HepG2 (cell line): ENCODE data around the gene POC1A. TPM values are rescaled to one million over a fixed set of nuclear protein-coding genes. Genes with fewer than 3 reads are reported as not detected.

Experiments
- CBX1 ChIP-seq: IDR thresholded peaks from one replicate; pipeline ENCODE4 v1.6.1; 2016; ENCODE audit warnings: antibody characterized with exemption, low read depth
- CBX2 ChIP-seq, 2 experiments: fragments of 200-600 bp in 1 of 2; sonication (generic); formaldehyde crosslinking in 1 of 2; IDR thresholded peaks; 2 replicates each; pipeline versions ENCODE4 v1.7.0 to v1.8.1; 2018 to 2022; ENCODE audit warnings: low read depth in 2 of 2, low read length in 1 of 2, mild to moderate bottlenecking in 1 of 2, missing genetic modification reagents in 1 of 2
- HNRNPLL ChIP-seq: fragments of 200-400 bp; formaldehyde crosslinking; IDR thresholded peaks from 2 replicates; pipeline ENCODE4 v1.6.1; 2017; ENCODE audit warnings: mild to moderate bottlenecking, low read depth, low read length; ENCODE audit not compliant: poor library complexity, severe bottlenecking
- KLF9 ChIP-seq: IDR thresholded peaks from 2 replicates; pipeline ENCODE4 v1.6.1; 2016; ENCODE audit warnings: low read depth
- MED1 ChIP-seq: sonication (generic); formaldehyde crosslinking; IDR thresholded peaks from 2 replicates; pipeline ENCODE4 v1.4.0; 2020; ENCODE audit warnings: missing genetic modification reagents
- NR0B2 ChIP-seq: sonication (generic); formaldehyde crosslinking; IDR thresholded peaks from 2 replicates; pipeline ENCODE4 v1.4.0; 2020; ENCODE audit warnings: mild to moderate bottlenecking, missing genetic modification reagents
- RFXANK ChIP-seq: IDR thresholded peaks from 2 replicates; pipeline ENCODE4 v1.6.1; 2016
- RORA ChIP-seq: sonication (generic); formaldehyde crosslinking; IDR thresholded peaks from 2 replicates; pipeline ENCODE4 v1.5.0; 2020; ENCODE audit warnings: mild to moderate bottlenecking, missing genetic modification reagents, moderate library complexity
- TAF15 ChIP-seq: fragments of 200-400 bp; formaldehyde crosslinking; IDR thresholded peaks from one replicate; pipeline ENCODE4 v1.6.1; 2018; ENCODE audit warnings: mild to moderate bottlenecking, low read depth, low read length; ENCODE audit not compliant: poor library complexity, severe bottlenecking
- ZFP90 ChIP-seq: sonication (generic); formaldehyde crosslinking; IDR thresholded peaks from 2 replicates; pipeline ENCODE4 v1.8.0; 2022; ENCODE audit warnings: missing genetic modification reagents, mild to moderate bottlenecking, inconsistent platforms, borderline replicate concordance
- ZHX2 ChIP-seq, 2 experiments: sonication (generic) in 1 of 2; formaldehyde crosslinking in 1 of 2; IDR thresholded peaks; 2 replicates each; pipeline versions ENCODE4 v1.6.1 to v1.9.0; 2014 to 2022; ENCODE audit warnings: antibody characterized with exemption in 1 of 2, borderline replicate concordance in 1 of 2, inconsistent platforms in 1 of 2, low read depth in 1 of 2, missing genetic modification reagents in 1 of 2
- ZMAT5 ChIP-seq: sonication (generic); formaldehyde crosslinking; IDR thresholded peaks from 2 replicates; pipeline ENCODE4 v1.5.0; 2020; ENCODE audit warnings: mild to moderate bottlenecking, low read depth, missing genetic modification reagents, borderline replicate concordance
- ZNF276 ChIP-seq: sonication (generic); formaldehyde crosslinking; IDR thresholded peaks from 2 replicates; pipeline ENCODE4 v1.4.0; 2020; ENCODE audit warnings: mild to moderate bottlenecking, low read depth, missing genetic modification reagents
- ZNF335 ChIP-seq: sonication (generic); formaldehyde crosslinking; IDR thresholded peaks from 2 replicates; pipeline ENCODE4 v1.4.0; 2020; ENCODE audit warnings: missing genetic modification reagents
- ZNF788 ChIP-seq: sonication (generic); formaldehyde crosslinking; IDR thresholded peaks from 2 replicates; pipeline ENCODE4 v1.5.0; 2020; ENCODE audit warnings: mild to moderate bottlenecking, missing genetic modification reagents, borderline replicate concordance
- ZNF800 ChIP-seq: sonication (generic); formaldehyde crosslinking; IDR thresholded peaks from 2 replicates; pipeline ENCODE4 v1.4.0; 2020; ENCODE audit warnings: missing genetic modification reagents
- polyA plus RNA-seq, 8 experiments: library from polyadenylated mRNA; depleted of rRNA in 3 of 8; stranded (reverse) in 7 of 8; unstranded in 1 of 8; fragments of >200 nt; fragmentation: Illumina TruSeq in 4 of 8; extraction: Trizol in 4 of 8; gene quantifications; 2 replicates each; pipeline versions ENCODE4 v1.2.1 to v1.2.3, GENCODE V29; 2011 to 2016; ENCODE audit warnings: low read depth in 4 of 8, missing spikeins in 1 of 8, mixed read lengths in 1 of 8; ENCODE audit not compliant: insufficient read depth in 1 of 8
- total RNA-seq, 5 experiments: library from RNA; depleted of rRNA; stranded (reverse); fragments of >200 nt; fragmentation: Illumina TruSeq; extraction: Trizol; gene quantifications; 2 replicates each; pipeline ENCODE4 v1.2.3, GENCODE V29; 2016; ENCODE audit warnings: low read depth in 1 of 5

POC1A gene
- total and polyA plus RNA-seq, 2 of the 13 experiments (the other 11 are each of a cell fraction or from before 2014, with no cell fraction given), result 14.6 to 20.0 TPM

- no peak for TF ChIP-seq RFXANK (CRISPR knock-in tag)
- TF ChIP-seq ZNF276, result no peak
- TF ChIP-seq TAF15, result no peak
- no peak for TF ChIP-seq CBX2 (IDR thresholded peaks at IDR 0.05; ENCODE audit: low read depth, low read length)
- TF ChIP-seq CBX2 (CRISPR knock-in tag; IDR thresholded peaks at IDR 0.05; ENCODE audit: low read depth), result no peak
- no peak for TF ChIP-seq ZNF800 (CRISPR knock-in tag)
- peak; percentile 64 for TF ChIP-seq MED1
- no peak; the same call in 1 of the 2 replicates for TF ChIP-seq ZNF788 (CRISPR knock-in tag)
- TF ChIP-seq ZFP90 (CRISPR knock-in tag), result no peak
- no peak for TF ChIP-seq ZNF335 (CRISPR knock-in tag)
- TF ChIP-seq KLF9 (CRISPR knock-in tag), result peak; percentile 50; the same call in 1 of the 2 replicates
- TF ChIP-seq RORA (CRISPR knock-in tag), result no peak
- no peak for TF ChIP-seq ZHX2 (IDR thresholded peaks at IDR 0.05; ENCODE audit: low read depth)
- TF ChIP-seq ZHX2 (CRISPR knock-in tag; IDR thresholded peaks at IDR 0.05; ENCODE audit: borderline replicate concordance), result no peak
- no peak for TF ChIP-seq ZMAT5 (CRISPR knock-in tag)
- TF ChIP-seq NR0B2 (CRISPR knock-in tag), result 0 out of 2 replicates have a peak, but pooled peaks have one; percentile 59
- TF ChIP-seq HNRNPLL, result no peak
- TF ChIP-seq CBX1, result peak; percentile 16
These were observed 73.1 kb downstream of the POC1A start (continued) for GRCh38 chr3:52080830-52081719.
